Transverse colon (tissue), 3 donors: Measurements from ENCODE around the gene TLR10.

Source experiments
- EP300 ChIP-seq: sonication (generic); formaldehyde crosslinking; IDR thresholded peaks from one replicate; pipeline ENCODE4 v1.6.1; 2017; ENCODE audit warnings: antibody characterized with exemption, low read depth
- POLR2A ChIP-seq: fragments of 450-650 bp; IDR thresholded peaks from one replicate; pipeline ENCODE4 v1.6.1; 2016; ENCODE audit warnings: antibody characterized with exemption, mild to moderate bottlenecking, moderate library complexity
- TF ChIP-seq, protein P1 (sequence below), 5 experiments: fragments of 200-600 bp in 3 of 5; fragments of 450-650 bp in 2 of 5; sonication (generic) in 3 of 5; IDR thresholded peaks; 1 replicate in 2 of 5; 2 replicates in 3 of 5; pipeline ENCODE4 v1.5.1; 2016 to 2017; ENCODE audit warnings: antibody characterized with exemption in 5 of 5, inconsistent platforms in 3 of 5, mild to moderate bottlenecking in 2 of 5, moderate library complexity in 1 of 5

DNA sequence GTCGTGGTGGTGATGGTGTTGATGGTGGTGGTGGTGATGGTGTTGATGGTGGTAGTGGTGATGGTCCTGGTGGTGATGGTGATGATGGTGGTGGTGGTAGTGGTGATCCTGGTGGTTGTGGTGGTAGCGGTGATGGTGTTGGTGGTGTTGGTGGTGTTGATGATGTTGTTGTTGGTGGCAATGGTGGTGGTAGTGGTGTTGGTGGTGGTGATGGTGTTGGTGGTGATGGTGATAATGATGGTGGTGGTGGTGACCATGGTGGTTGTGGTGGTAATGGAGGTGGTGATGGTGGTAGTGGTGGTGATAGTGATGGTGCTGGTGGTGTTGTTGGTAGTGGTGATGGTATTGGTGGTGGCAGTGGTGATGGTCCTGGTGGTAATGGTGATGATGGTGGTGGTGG lies 49.1 kb downstream of the TLR10 start:
- TF ChIP-seq, protein P1, sequence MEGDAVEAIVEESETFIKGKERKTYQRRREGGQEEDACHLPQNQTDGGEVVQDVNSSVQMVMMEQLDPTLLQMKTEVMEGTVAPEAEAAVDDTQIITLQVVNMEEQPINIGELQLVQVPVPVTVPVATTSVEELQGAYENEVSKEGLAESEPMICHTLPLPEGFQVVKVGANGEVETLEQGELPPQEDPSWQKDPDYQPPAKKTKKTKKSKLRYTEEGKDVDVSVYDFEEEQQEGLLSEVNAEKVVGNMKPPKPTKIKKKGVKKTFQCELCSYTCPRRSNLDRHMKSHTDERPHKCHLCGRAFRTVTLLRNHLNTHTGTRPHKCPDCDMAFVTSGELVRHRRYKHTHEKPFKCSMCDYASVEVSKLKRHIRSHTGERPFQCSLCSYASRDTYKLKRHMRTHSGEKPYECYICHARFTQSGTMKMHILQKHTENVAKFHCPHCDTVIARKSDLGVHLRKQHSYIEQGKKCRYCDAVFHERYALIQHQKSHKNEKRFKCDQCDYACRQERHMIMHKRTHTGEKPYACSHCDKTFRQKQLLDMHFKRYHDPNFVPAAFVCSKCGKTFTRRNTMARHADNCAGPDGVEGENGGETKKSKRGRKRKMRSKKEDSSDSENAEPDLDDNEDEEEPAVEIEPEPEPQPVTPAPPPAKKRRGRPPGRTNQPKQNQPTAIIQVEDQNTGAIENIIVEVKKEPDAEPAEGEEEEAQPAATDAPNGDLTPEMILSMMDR (IDR thresholded peaks at IDR 0.05): no peak
- TF ChIP-seq POLR2A (no peak), EP300 (no peak)
